Panc1 (cell line): Measurements from ENCODE around the gene RANBP17. TPM values are rescaled to one million over a fixed set of nuclear protein-coding genes. Genes with fewer than 3 reads are reported as not detected.

Experiments
- ATAC-seq: fragments of 200-7000 bp; cut with Tn5 transposase; 2 replicates; pipeline ENCODE4 v1.9.1; 2020; ENCODE audit warnings: mild to moderate bottlenecking, moderate library complexity
- BruUV-seq: library from RNA; stranded (reverse); fragments of 400-500 nt; replicated peaks from 2 replicates; lab custom pipeline; 2021; lab: Mats Ljungman, UMichigan
- CTCF ChIA-PET: fragments of 300-600 bp; sonication (Branson Sonifier 250); formaldehyde crosslinking; loops from one replicate; lab custom pipeline; 2022; ENCODE audit warnings: antibody characterized with exemption; lab: Charles Lee
- POLR2A ChIA-PET: fragments of 300-600 bp; sonication (Branson Sonifier 250); formaldehyde crosslinking; loops from one replicate; lab custom pipeline; 2022; ENCODE audit warnings: antibody characterized with exemption; lab: Charles Lee
- DNase-seq: peaks from one replicate; pipeline ENCODE4 v3.0.0-alpha.2; 2010; ENCODE audit warnings: low read depth, low spot score
- H3K27ac ChIP-seq: 2 replicates; pipeline ENCODE4 v1.5.1; 2011; ENCODE audit warnings: mild to moderate bottlenecking, low read length, inconsistent platforms
- H3K27me3 ChIP-seq: fragments of 200-500 bp; sonication (Bioruptor generic); 2 replicates; pipeline ENCODE4 v1.6.0; 2014; ENCODE audit warnings: low read length, inconsistent platforms; ENCODE audit not compliant: control insufficient read depth, insufficient read depth
- H3K36me3 ChIP-seq: fragments of 200-500 bp; sonication (Bioruptor generic); 2 replicates; pipeline ENCODE4 v1.5.1; 2014; ENCODE audit warnings: inconsistent platforms, mild to moderate bottlenecking, low read length, moderate library complexity; ENCODE audit not compliant: control insufficient read depth, insufficient read depth
- H3K4me1 ChIP-seq: 2 replicates; pipeline ENCODE4 v1.5.1; 2011; ENCODE audit warnings: inconsistent platforms, mild to moderate bottlenecking, low read length, moderate library complexity; ENCODE audit not compliant: control insufficient read depth, insufficient read depth
- H3K4me3 ChIP-seq, 2 experiments: 2 replicates each; pipeline ENCODE4 v1.5.1; 2011 to 2012; ENCODE audit warnings: low read depth in 2 of 2, low read length in 2 of 2, mild to moderate bottlenecking in 2 of 2, inconsistent platforms in 1 of 2, moderate library complexity in 1 of 2
- H3K9me3 ChIP-seq: fragments of 200-500 bp; sonication (Bioruptor generic); 2 replicates; pipeline ENCODE4 v1.5.1; 2014; ENCODE audit warnings: low read depth, mild to moderate bottlenecking, inconsistent platforms, low read length, moderate library complexity; ENCODE audit not compliant: control insufficient read depth, insufficient read depth
- POLR2AphosphoS5 ChIP-seq: IDR thresholded peaks from 2 replicates; pipeline ENCODE4 v1.6.1; 2012; ENCODE audit warnings: mild to moderate bottlenecking, low read depth, low read length, moderate library complexity
- REST ChIP-seq, 2 experiments: IDR thresholded peaks; 2 replicates each; pipeline ENCODE4 v1.6.1; 2011 to 2012; ENCODE audit warnings: low read depth in 2 of 2, control low read depth in 1 of 2, low read length in 1 of 2, mild to moderate bottlenecking in 1 of 2, moderate library complexity in 1 of 2; ENCODE audit not compliant: insufficient read depth in 1 of 2
- SIN3A ChIP-seq: IDR thresholded peaks from 2 replicates; pipeline ENCODE4 v1.6.1; 2012; ENCODE audit warnings: low read depth, mild to moderate bottlenecking, low read length, moderate library complexity, borderline replicate concordance; ENCODE audit not compliant: insufficient read depth
- TCF7L2 ChIP-seq: IDR thresholded peaks from 2 replicates; pipeline ENCODE4 v1.6.1; 2011; ENCODE audit warnings: mild to moderate bottlenecking, low read depth, low read length, inconsistent platforms
- in situ Hi-C: cut with HindIII; loops from 2 replicates; pipeline ENCODE4 v1.10.0; 2016; ENCODE audit warnings: low sequenced_read_pairs, low pct_unique_long_range_greater_than_20kb
- intact Hi-C: fragments of 100-400 bp; cut with micrococcal nuclease; formaldehyde crosslinking; loops from one replicate; pipeline ENCODE4 v1.10.0; 2022; ENCODE audit not compliant: unreplicated experiment
- total RNA-seq: library from RNA; stranded (reverse); gene quantifications from one replicate; pipeline ENCODE4 v1.2.1, GENCODE V29; 2021; ENCODE audit not compliant: unreplicated experiment
- TF ChIP-seq, protein P1 (sequence below): fragments of 450-650 bp; IDR thresholded peaks from 2 replicates; pipeline ENCODE4 v1.5.1; 2017; ENCODE audit warnings: mild to moderate bottlenecking

RANBP17 gene
- total RNA-seq, 1 experiment from 2014 or later = not detected

GRCh38 chr5:170993476-170993875 is 131.7 kb downstream of the RANBP17 start:
- no TSS peak for BruUV-seq
- POLR2A ChIA-PET = no interaction called here
- no peak overlapping the region for H3K27ac ChIP-seq
- intact Hi-C loops (no loop called here), in situ Hi-C loops (no loop called here)
- ATAC-seq (no peak), DNase-seq (no peak)
- peaks cover 3% of the 10 kb centered on the region; the same call in 1 of the 2 replicates for H3K27me3 ChIP-seq
- no peaks in the 10 kb centered on the region for H3K36me3 ChIP-seq
- no peak for TF ChIP-seq REST (IDR thresholded peaks at IDR 0.05; ENCODE audit: insufficient read depth in 1 of 2, low read depth in 2 of 2, low read length in 1 of 2)
- no peak for TF ChIP-seq SIN3A
- TF ChIP-seq, protein P1, sequence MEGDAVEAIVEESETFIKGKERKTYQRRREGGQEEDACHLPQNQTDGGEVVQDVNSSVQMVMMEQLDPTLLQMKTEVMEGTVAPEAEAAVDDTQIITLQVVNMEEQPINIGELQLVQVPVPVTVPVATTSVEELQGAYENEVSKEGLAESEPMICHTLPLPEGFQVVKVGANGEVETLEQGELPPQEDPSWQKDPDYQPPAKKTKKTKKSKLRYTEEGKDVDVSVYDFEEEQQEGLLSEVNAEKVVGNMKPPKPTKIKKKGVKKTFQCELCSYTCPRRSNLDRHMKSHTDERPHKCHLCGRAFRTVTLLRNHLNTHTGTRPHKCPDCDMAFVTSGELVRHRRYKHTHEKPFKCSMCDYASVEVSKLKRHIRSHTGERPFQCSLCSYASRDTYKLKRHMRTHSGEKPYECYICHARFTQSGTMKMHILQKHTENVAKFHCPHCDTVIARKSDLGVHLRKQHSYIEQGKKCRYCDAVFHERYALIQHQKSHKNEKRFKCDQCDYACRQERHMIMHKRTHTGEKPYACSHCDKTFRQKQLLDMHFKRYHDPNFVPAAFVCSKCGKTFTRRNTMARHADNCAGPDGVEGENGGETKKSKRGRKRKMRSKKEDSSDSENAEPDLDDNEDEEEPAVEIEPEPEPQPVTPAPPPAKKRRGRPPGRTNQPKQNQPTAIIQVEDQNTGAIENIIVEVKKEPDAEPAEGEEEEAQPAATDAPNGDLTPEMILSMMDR = no peak
- no peak for TF ChIP-seq TCF7L2
- no peak for TF ChIP-seq POLR2AphosphoS5
- H3K4me1 ChIP-seq = no peaks in the 10 kb centered on the region
- H3K9me3 ChIP-seq = no peaks in the 10 kb centered on the region
- CTCF ChIA-PET = no interaction called here
- H3K4me3 ChIP-seq = no peak overlapping the region

DNA sequence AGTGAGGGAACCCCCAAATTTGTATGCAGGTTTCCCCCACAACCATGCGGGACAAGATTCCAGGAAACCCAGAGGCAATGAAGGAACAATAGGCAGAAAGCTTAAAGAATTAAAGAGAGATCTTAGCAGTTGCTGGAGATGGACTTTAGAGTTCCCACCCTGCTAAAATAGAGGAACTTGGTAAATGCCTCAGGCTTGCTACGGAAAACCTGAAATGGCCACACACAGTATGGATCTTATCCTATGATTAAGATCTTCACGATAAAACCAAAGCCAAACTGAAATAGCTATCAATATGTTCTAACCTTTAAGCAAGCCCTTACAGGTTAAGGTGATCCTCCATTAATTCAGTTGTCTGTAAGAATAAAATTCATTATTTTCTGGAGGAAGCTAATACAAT is 148.3 kb downstream of the RANBP17 start:
- Histone ChIP-seq H3K27me3 (no peaks in the 10 kb centered on the region), H3K4me1 (no peaks in the 10 kb centered on the region), H3K9me3 (no peaks in the 10 kb centered on the region), H3K27ac (no peak overlapping the region), H3K4me3 (no peak overlapping the region), H3K36me3 (no peaks in the 10 kb centered on the region)
- no peak for ATAC-seq
- CTCF ChIA-PET = no interaction called here
- DNase-seq = no peak
- in situ Hi-C loops (no loop called here), intact Hi-C loops (no loop called here)
- TF ChIP-seq SIN3A = no peak
- no peak for TF ChIP-seq TCF7L2
- TF ChIP-seq REST (IDR thresholded peaks at IDR 0.05; ENCODE audit: insufficient read depth in 1 of 2, low read depth in 2 of 2, low read length in 1 of 2) = no peak
- TF ChIP-seq, protein P1 = no peak
- TF ChIP-seq POLR2AphosphoS5 = no peak
- no TSS peak for BruUV-seq
- POLR2A ChIA-PET = no interaction called here
